ENCODE measurements around the gene PAPOLB.

The PAPOLB gene

DNA sequence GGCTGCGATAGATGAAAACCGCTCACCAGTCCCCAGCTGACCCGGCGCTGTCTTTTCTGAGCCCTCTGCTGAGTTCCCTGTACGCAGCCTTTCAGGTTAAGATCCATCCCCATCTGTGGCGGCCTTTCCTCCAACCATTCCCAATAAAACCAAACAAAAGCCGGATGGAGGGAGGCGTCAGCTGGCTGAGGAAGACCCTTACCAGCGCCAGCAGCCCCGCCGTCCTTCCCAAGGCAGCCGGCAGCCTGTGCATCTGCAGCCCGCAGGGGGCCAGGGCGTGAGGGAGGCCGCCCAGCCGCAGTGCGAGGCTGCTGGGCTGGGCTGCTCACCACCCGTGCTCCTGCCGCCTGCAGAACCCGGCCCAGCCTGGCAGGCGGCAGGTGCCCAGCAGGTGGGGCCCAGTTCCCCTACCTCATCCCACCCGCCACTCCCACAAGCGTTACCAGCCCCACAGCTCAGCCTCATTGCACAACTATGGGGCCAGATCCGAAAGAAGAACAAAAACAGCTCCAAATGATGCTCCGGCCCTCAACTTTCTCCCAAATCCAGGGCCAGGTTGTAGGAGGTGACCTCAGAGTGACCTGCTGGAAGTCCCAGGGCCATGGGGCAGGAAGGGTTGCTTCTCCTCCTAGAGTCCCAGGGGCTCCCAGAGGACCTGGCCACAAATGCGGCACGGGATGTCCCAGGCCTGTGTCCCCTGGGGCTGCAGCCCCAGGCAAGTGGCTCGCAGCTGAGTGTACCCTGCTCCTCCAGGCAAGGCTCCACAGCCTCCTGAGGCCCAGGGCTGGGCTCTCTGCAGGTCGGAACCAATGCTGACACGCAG is 23.8 kb downstream of the PAPOLB start:
- H3K4me3 ChIP-seq (ENCODE audit: low read depth, low read length) = no peak overlapping the region
- TF ChIP-seq, protein P1, sequence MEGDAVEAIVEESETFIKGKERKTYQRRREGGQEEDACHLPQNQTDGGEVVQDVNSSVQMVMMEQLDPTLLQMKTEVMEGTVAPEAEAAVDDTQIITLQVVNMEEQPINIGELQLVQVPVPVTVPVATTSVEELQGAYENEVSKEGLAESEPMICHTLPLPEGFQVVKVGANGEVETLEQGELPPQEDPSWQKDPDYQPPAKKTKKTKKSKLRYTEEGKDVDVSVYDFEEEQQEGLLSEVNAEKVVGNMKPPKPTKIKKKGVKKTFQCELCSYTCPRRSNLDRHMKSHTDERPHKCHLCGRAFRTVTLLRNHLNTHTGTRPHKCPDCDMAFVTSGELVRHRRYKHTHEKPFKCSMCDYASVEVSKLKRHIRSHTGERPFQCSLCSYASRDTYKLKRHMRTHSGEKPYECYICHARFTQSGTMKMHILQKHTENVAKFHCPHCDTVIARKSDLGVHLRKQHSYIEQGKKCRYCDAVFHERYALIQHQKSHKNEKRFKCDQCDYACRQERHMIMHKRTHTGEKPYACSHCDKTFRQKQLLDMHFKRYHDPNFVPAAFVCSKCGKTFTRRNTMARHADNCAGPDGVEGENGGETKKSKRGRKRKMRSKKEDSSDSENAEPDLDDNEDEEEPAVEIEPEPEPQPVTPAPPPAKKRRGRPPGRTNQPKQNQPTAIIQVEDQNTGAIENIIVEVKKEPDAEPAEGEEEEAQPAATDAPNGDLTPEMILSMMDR (IDR thresholded peaks at IDR 0.05; ENCODE audit: low read depth, low read length) = no peak
- DNase-seq (ENCODE audit: low read depth, low spot score) = no peak
- in situ Hi-C loops (cut with HindIII; ENCODE audit: low sequenced_read_pairs) = no loop called here

DNA sequence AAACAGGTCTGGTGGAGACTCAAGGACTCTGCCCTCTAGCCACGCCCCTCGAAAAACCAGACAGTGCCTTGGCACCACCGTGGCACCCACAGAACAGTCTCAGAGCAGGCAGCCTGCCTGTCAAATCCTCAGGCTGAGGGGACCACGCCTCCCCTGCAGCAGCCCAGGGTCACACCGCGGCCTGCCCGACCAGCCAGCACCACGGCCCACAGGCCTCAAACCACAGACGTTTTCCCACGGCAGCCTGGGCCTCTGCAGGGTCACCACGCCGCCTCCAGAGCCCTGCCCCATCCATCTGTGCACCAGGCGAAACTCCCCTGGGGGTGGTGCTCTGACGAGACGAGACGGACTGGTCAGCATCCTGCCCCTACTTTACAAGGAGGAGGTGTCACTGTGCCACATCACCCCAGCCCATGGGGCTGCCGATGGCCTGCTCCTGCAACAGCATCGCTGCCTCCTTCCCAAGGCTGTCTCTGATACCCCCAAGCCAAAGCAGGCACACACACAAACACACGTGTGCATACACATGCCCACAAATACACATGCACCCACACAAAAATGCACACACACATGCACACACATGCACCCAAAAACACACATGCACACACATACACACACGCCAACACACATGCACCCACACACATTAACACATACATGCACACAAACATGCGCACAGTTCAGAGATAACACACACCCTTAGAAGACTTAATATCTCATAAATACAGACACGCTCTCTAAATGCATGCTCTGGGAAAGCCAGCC is 24.6 kb downstream of the PAPOLB start:
- in situ Hi-C loops (cut with HindIII; ENCODE audit: low sequenced_read_pairs) = no loop called here
- no peak for DNase-seq (ENCODE audit: low read depth, low spot score)

DNA sequence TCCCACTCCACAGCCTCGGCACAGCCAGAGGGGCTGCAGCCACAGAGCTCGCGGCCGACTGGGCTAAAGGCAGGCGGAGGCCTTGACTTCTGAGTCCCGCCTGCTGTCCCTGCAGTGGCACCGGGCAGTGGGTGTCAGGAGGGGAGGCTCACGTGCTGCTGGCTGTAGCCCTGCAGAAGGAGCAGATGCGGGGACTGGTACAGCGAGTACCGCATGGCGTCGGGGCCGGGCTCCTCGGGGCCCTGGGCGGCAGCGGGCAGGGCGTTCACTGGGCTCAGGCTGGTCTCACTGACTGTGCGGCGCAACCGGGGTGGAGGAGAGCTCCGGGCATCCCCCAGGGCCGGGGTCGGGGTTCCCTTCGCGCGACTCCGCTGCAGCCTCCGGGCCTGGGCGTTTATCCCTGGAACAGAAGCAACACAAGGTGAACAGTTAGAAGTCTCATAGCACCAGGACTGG is 25.6 kb downstream of the PAPOLB start:
- in situ Hi-C loops (cut with HindIII; ENCODE audit: low sequenced_read_pairs) = no loop called here
- H3K4me3 ChIP-seq (ENCODE audit: low read depth, low read length) = no peak overlapping the region
- no peak for DNase-seq (ENCODE audit: low read depth, low spot score)
- TF ChIP-seq, protein P1 (IDR thresholded peaks at IDR 0.05; ENCODE audit: low read depth, low read length) = no peak

More for the DNA sequence above, 24.6 kb downstream of the PAPOLB start:
- TF ChIP-seq, protein P1 (IDR thresholded peaks at IDR 0.05; ENCODE audit: low read depth, low read length) = no peak
- no peak overlapping the region for H3K4me3 ChIP-seq (ENCODE audit: low read depth, low read length)

DNA sequence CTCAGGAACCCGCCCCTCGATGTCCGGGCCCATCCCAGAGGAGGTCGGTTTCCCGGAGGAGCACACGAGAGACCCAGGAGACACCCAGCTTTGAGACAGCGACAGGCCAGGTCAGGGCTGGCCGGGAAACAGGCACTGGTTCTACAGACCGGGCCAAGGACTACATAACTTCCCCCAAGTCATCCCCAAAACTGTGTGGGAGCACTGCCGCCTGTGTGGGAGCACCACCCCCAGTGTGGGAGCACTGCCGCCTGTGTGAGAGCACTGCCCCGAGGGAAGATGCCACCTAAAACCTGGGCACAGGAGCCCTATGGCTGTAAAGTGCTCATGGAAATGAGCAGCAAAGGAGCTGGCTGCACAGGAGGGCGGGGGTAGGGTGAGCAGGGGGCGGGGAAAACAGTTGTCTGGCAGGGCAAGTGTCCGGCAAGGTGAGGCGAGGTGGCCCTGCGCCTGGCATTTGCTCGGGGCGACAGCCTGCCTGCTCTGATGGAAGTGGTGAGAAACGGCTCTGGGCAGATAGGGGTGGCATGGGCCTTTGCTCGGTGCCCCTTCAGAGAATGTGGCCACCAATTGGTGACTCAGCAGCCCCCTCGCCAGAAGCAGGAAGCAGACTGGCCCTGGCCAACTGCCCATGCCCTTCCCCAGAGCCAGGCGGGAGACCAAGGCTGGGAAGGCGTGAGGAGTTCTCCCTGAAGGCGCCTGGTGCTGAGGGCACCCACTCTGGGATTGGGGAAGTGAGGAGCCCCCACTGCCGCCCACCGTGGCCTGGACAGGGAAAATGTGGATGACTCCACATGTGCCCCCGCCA is 26.2 kb downstream of the PAPOLB start:
- in situ Hi-C loops (cut with HindIII; ENCODE audit: low sequenced_read_pairs) = no loop called here
- TF ChIP-seq, protein P1 (IDR thresholded peaks at IDR 0.05; ENCODE audit: low read depth, low read length) = no peak
- H3K4me3 ChIP-seq (ENCODE audit: low read depth, low read length) = no peak overlapping the region
- no peak for DNase-seq (ENCODE audit: low read depth, low spot score)

DNA sequence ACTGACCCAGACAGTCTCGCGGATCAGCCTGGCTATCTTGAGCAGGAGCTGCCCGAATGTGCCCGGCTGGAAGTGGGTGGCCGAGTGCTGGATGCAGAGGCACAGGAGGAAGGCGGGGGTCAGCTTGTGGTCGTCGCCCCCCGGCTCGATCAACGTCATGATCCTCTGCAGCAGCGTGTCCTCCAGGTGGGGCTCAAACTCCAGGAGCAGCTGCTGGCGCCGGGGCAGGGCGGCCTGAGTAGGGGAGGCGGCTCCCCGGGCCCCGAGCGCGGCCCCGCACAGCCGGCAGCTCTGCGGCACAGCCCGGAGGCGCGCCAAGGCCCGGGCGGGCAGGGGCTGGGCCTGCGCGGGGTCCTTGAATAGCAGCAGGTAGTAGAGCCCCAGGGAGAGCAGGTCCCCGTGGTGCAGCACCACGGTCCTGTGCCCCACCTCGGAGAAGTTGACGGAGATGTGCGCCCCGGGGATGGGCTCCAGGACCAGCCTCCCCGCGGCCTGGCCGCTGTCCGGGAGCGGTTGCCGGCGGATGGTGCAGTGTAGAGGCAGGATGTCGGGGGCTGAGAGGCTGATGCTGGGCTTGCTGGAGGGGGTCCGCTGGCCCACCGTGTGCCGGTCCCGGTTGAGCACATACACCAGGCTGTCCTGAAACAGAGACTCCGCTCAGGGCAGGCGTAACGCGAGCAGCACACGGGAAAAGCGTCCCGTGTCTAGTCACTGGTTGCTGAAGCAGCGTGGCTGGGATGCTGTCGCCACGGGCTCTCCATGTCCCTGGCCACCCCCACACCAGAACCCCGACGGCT is 27.0 kb downstream of the PAPOLB start:
- TF ChIP-seq, protein P1 (IDR thresholded peaks at IDR 0.05; ENCODE audit: low read depth, low read length) = no peak
- in situ Hi-C loops (cut with HindIII; ENCODE audit: low sequenced_read_pairs) = no loop called here
- no peak for DNase-seq (ENCODE audit: low read depth, low spot score)
- H3K4me3 ChIP-seq (ENCODE audit: low read depth, low read length) = no peak overlapping the region

All from astrocyte of the spinal cord (primary cell).